AG10803 (cell line): ENCODE data around the gene CCDC138.
"Not testable (repeated sequence)": the region's sequence is repeated elsewhere in the genome, so short reads cannot be mapped to it uniquely, and the experiment has no call there.

ENCODE experiments used
- DNase-seq: peaks from one replicate; pipeline ENCODE4 v3.0.0; 2010; ENCODE audit warnings: low read depth
- H3K4me3 ChIP-seq: 2 replicates; pipeline ENCODE4 v1.5.1; 2011; ENCODE audit warnings: mild to moderate bottlenecking, low read length, control low read depth
- CTCF ChIP-seq: conservative IDR thresholded peaks from 2 replicates; pipeline ENCODE4 v1.5.1; 2011; ENCODE audit warnings: mild to moderate bottlenecking, low read length, control low read depth, inconsistent platforms

Gene CCDC138

GRCh38 chr2:108786354-108787215 lies at the start of gene CCDC138:
Gene CCDC138 (plus strand): TSS chr2:108786771. CDS start chr2:108786823, 52 bp downstream.
- peak within 1 kb of the TSS; percentile 77 for H3K4me3 ChIP-seq
- peak; percentile 79 for DNase-seq
- no peak for TF ChIP-seq CTCF

GRCh38 chr2:108757973-108758372 lies 28.6 kb upstream of the CCDC138 start:
- DNase-seq, H3K4me3 ChIP-seq: not testable (repeated sequence)

- not testable (repeated sequence) for DNase-seq, H3K4me3 ChIP-seq
These were observed 24.0 kb upstream of the CCDC138 start for GRCh38 chr2:108762618-108763017.

GRCh38 chr2:108766671-108767070 lies 19.9 kb upstream of the CCDC138 start:
- peak; percentile 13 for DNase-seq
- not testable (repeated sequence) for H3K4me3 ChIP-seq

- not testable (repeated sequence) for DNase-seq, H3K4me3 ChIP-seq
These were observed 18.7 kb upstream of the CCDC138 start for GRCh38 chr2:108767859-108768258.

GRCh38 chr2:108776475-108776874 lies 10.1 kb upstream of the CCDC138 start:
- no peak for DNase-seq
- no peak for TF ChIP-seq CTCF
- H3K4me3 ChIP-seq, result no peak overlapping the region

GRCh38 chr2:108778857-108779256 lies 7.7 kb upstream of the CCDC138 start:
- TF ChIP-seq CTCF, result no peak
- DNase-seq, result no peak
- H3K4me3 ChIP-seq, result no peak overlapping the region

GRCh38 chr2:108786008-108786353 lies 590 bp upstream of the CCDC138 start:
- TF ChIP-seq CTCF, result no peak
- peak overlapping the region; percentile 77 for H3K4me3 ChIP-seq
- peak; percentile 26 for DNase-seq

GRCh38 chr2:108787216-108787541 lies 608 bp downstream of the CCDC138 start:
- TF ChIP-seq CTCF, result no peak
- H3K4me3 ChIP-seq, result peak overlapping the region; percentile 77
- no peak for DNase-seq
